GM06990 (cell line): ENCODE data around the gene ATP4A.

Source experiments
- DNase-seq: peaks from one replicate; pipeline ENCODE4 v3.0.0-alpha.2; 2011; ENCODE audit not compliant: insufficient read length; ENCODE audit errors: extremely low read depth
- H3K27me3 ChIP-seq: replicated peaks from 2 replicates; pipeline ENCODE4 v1.6.0; 2011; ENCODE audit warnings: low read length; ENCODE audit not compliant: control insufficient read depth, insufficient read depth
- H3K36me3 ChIP-seq: 2 replicates; pipeline ENCODE4 v1.5.1; 2011; ENCODE audit warnings: low read length; ENCODE audit not compliant: control insufficient read depth, insufficient read depth
- H3K4me3 ChIP-seq: replicated peaks from 2 replicates; pipeline ENCODE4 v1.5.1; 2011; ENCODE audit warnings: low read depth, mild to moderate bottlenecking, control low read depth, low read length
- CTCF ChIP-seq: IDR thresholded peaks from 2 replicates; pipeline ENCODE4 v1.5.1; 2011; ENCODE audit warnings: low read length, control low read depth, mild to moderate bottlenecking, inconsistent platforms; ENCODE audit not compliant: insufficient read depth, poor library complexity, severe bottlenecking

The ATP4A gene

DNA sequence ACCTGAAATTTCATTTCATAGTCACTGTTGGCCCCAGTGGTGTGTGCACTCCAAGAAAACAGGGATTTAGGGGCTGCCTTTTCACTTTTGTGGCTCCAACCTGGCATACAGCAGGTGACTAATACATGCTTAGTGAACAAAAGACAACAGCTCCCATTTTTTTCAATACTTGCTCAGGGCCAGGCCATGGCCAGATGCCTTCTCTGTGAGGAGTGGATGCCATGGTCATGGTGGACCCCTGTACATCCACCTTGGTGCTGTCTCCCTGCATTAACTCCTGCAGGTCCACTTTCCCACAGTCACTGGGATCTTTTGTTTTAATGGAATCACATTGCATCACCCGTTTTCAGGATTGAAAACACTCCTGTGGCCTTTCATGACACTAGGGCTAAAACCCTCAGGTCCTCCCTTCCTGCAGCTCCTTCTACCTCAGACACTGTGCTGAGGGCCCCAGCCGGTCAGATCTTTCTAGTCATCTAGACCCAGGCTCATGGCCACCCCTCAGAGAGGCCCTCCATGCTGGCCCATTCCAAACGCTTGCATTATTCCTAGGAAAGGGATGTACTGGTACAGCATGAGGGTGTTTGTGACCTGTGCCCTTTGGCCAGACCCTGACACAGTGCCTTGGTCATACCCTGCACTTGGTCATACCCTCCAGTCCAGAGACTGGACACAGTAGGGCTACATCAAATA lies 19.2 kb downstream of the ATP4A start:
- H3K36me3 ChIP-seq = peaks cover 4% of the 10 kb centered on the region
- no peak for TF ChIP-seq CTCF
- H3K27me3 ChIP-seq = no peaks in the 10 kb centered on the region
- H3K4me3 ChIP-seq = peak overlapping the region; percentile 78
- DNase-seq = no peak

- Histone ChIP-seq H3K36me3 (peaks cover 4% of the 10 kb centered on the region), H3K4me3 (no peak overlapping the region), H3K27me3 (no peaks in the 10 kb centered on the region)
- DNase-seq = no peak
- TF ChIP-seq CTCF = no peak
Observed at GRCh38 chr19:35543280-35544109, 20.0 kb downstream of the ATP4A start.

- Histone ChIP-seq H3K36me3 (peaks cover 4% of the 10 kb centered on the region), H3K4me3 (no peak overlapping the region), H3K27me3 (no peaks in the 10 kb centered on the region)
- no peak for DNase-seq
- TF ChIP-seq CTCF = no peak
Observed at GRCh38 chr19:35542209-35542608, 21.2 kb downstream of the ATP4A start.

DNA sequence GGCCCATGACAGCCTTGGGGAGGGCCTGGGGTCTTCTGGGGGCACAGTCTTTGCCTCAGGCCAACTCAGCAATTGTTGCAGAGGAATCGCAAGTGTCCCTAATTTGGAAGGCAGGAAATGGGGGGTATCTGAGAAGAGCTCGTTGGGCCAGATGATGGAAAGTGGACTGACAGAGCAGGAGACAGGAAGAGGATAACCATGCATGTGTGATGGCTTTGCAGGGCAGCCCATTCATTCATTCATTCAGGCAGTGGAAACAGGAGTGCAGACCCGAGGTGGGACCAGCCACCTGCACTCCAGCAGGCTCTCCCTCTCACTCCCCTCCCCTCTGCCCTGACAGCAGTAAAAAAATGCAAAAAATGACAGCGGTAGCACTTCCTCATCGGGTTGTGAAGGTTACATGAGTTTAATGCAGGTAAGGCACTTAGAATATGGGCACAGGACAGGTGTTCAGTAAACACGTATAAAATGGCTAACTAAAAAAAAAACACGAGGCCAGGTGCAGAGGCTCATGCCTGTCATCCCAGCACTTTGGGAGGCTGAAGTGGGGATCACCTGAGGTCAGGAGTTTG lies 23.0 kb downstream of the ATP4A start:
- Histone ChIP-seq H3K36me3 (peaks cover 4% of the 10 kb centered on the region), H3K27me3 (no peaks in the 10 kb centered on the region), H3K4me3 (no peak overlapping the region)
- TF ChIP-seq CTCF = no peak
- no peak for DNase-seq

- no peak for DNase-seq
- no peak for TF ChIP-seq CTCF
Observed at GRCh38 chr19:35539850-35540249, 23.6 kb downstream of the ATP4A start.

More at GRCh38 chr19:35539850-35540249, 23.6 kb downstream of the ATP4A start:
- Histone ChIP-seq H3K36me3 (peaks cover 4% of the 10 kb centered on the region), H3K4me3 (no peak overlapping the region), H3K27me3 (no peaks in the 10 kb centered on the region)
